Measurements from ENCODE around the gene EMILIN2.

- TF ChIP-seq, protein P1, sequence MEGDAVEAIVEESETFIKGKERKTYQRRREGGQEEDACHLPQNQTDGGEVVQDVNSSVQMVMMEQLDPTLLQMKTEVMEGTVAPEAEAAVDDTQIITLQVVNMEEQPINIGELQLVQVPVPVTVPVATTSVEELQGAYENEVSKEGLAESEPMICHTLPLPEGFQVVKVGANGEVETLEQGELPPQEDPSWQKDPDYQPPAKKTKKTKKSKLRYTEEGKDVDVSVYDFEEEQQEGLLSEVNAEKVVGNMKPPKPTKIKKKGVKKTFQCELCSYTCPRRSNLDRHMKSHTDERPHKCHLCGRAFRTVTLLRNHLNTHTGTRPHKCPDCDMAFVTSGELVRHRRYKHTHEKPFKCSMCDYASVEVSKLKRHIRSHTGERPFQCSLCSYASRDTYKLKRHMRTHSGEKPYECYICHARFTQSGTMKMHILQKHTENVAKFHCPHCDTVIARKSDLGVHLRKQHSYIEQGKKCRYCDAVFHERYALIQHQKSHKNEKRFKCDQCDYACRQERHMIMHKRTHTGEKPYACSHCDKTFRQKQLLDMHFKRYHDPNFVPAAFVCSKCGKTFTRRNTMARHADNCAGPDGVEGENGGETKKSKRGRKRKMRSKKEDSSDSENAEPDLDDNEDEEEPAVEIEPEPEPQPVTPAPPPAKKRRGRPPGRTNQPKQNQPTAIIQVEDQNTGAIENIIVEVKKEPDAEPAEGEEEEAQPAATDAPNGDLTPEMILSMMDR (IDR thresholded peaks at IDR 0.05; ENCODE audit: control extremely low read depth in 1 of 3, insufficient read depth in 1 of 3, low read depth in 1 of 3, low read length in 3 of 3), result no peak
- TF ChIP-seq TEAD4 (IDR thresholded peaks at IDR 0.05; ENCODE audit: low read depth, low read length) (no peak), EGR1 (IDR thresholded peaks at IDR 0.05; ENCODE audit: borderline replicate concordance, low read depth, low read length) (no peak)
Measured at GRCh38 chr18:2851771-2852170, 5.0 kb downstream of the EMILIN2 start.
